Mesendoderm (in vitro differentiated cells): ENCODE measurements around the gene NSUN2.
"Not testable (repeated sequence)": the region's sequence is repeated elsewhere in the genome, so short reads cannot be mapped to it uniquely, and the experiment has no call there.

Source experiments
- DNase-seq: peaks from one replicate; pipeline ENCODE4 v3.0.0; 2013
- H2AK5ac ChIP-seq: 2 replicates; pipeline ENCODE4 v1.6.1; 2013; ENCODE audit warnings: low read length, inconsistent platforms
- H2BK120ac ChIP-seq: 2 replicates; pipeline ENCODE4 v1.6.1; 2013; ENCODE audit warnings: low read depth, mild to moderate bottlenecking, low read length, moderate library complexity, mixed read lengths
- H2BK15ac ChIP-seq: replicated peaks from 2 replicates; pipeline ENCODE4 v1.6.1; 2013; ENCODE audit warnings: low read depth, mild to moderate bottlenecking, moderate library complexity
- H2BK5ac ChIP-seq: 2 replicates; pipeline ENCODE4 v1.6.1; 2013; ENCODE audit warnings: low read length, inconsistent platforms
- H3K18ac ChIP-seq: 2 replicates; pipeline ENCODE4 v1.6.1; 2013; ENCODE audit warnings: mild to moderate bottlenecking, low read length, mixed read lengths
- H3K23ac ChIP-seq: one replicate; pipeline ENCODE4 v1.6.1; 2013; ENCODE audit warnings: low read length
- H3K27ac ChIP-seq: 2 replicates; pipeline ENCODE4 v1.5.1; 2013; ENCODE audit warnings: low read depth, mild to moderate bottlenecking, inconsistent platforms, low read length, moderate library complexity
- H3K27me3 ChIP-seq: 2 replicates; pipeline ENCODE4 v1.6.1; 2013; ENCODE audit warnings: low read length, control low read depth, mild to moderate bottlenecking, inconsistent platforms; ENCODE audit not compliant: insufficient read depth, poor library complexity
- H3K36me3 ChIP-seq: 2 replicates; pipeline ENCODE4 v1.6.1; 2013; ENCODE audit warnings: low read length, inconsistent platforms; ENCODE audit not compliant: control insufficient read depth, insufficient read depth
- H3K4ac ChIP-seq: one replicate; pipeline ENCODE4 v1.6.1; 2013; ENCODE audit warnings: low read depth, mild to moderate bottlenecking, low read length, moderate library complexity
- H3K4me1 ChIP-seq: 2 replicates; pipeline ENCODE4 v1.6.1; 2013; ENCODE audit warnings: low read depth, low read length, inconsistent platforms; ENCODE audit not compliant: control insufficient read depth
- H3K4me2 ChIP-seq: 2 replicates; pipeline ENCODE4 v1.6.1; 2013; ENCODE audit warnings: low read length
- H3K4me3 ChIP-seq: 2 replicates; pipeline ENCODE4 v1.5.1; 2013; ENCODE audit warnings: mild to moderate bottlenecking, low read length
- H3K56ac ChIP-seq: one replicate; pipeline ENCODE4 v1.6.1; 2013; ENCODE audit warnings: low read length
- H3K79me1 ChIP-seq: 2 replicates; pipeline ENCODE4 v1.6.1; 2013; ENCODE audit warnings: low read length, inconsistent platforms
- H3K79me2 ChIP-seq: 2 replicates; pipeline ENCODE4 v1.6.1; 2013; ENCODE audit warnings: mild to moderate bottlenecking, low read length; ENCODE audit not compliant: control insufficient read depth, insufficient read depth
- H3K9ac ChIP-seq: 2 replicates; pipeline ENCODE4 v1.6.1; 2013; ENCODE audit warnings: low read length, inconsistent platforms
- H4K5ac ChIP-seq: one replicate; pipeline ENCODE4 v1.6.1; 2013; ENCODE audit warnings: low read length
- H4K8ac ChIP-seq: one replicate; pipeline ENCODE4 v1.6.1; 2013; ENCODE audit warnings: low read depth, mild to moderate bottlenecking, control low read depth, low read length, moderate library complexity
- WGBS: extraction: QIAGEN DNeasy Blood & Tissue Kit; methylation state at CpG from one replicate; pipeline ENCODE4 v1.1.7; 2013; ENCODE audit warnings: low lambda C conversion rate, missing lambda C conversion rate; ENCODE audit not compliant: insufficient coverage; ENCODE audit errors: extremely low coverage; 5-methylcytosine and 5-hydroxymethylcytosine counted together

NSUN2 gene

DNA sequence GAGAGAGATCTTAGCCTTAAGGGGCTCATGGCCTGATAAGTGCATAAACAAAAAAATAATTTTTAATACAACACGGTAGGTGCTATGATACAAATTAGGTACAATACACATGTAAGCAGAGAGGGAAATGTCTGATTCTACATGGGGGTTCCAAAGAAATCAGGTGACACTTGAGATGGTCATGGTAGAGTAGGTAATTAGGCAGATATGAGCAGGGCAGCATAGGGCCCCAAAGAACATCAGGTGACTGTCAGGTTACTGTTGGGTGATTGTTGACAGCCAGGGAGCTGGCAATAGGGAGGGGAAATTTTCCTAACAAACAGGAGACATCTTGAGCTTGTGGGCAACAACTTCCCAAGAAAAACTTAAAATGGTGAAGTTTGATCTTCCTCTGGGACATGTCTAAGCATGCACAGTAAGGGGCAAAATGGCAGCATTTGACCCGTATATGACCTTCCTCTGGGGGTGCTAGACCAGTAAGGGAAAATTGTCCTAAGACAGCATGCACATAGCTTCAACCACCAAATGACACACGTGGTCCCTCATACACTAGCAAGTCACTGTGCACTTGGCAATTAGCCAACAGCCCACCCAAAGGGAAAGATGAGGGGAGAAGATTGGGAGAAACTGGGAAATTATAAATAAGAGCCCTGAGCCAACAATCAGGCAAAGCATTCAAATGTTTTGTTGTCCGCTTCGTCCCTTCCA is 43.1 kb upstream of the NSUN2 start:
- DNase-seq: no peak
- Histone ChIP-seq H3K4me1 (no peaks in the 10 kb centered on the region), H3K23ac (no peak overlapping the region), H4K5ac (no peak overlapping the region), H3K9ac (no peak overlapping the region), H3K27me3 (no peaks in the 10 kb centered on the region), H2BK5ac (no peak overlapping the region), H3K18ac (no peak overlapping the region), H3K4me3 (no peak overlapping the region), H2AK5ac (no peak overlapping the region), H3K27ac (no peak overlapping the region), H3K79me1 (no peaks in the 10 kb centered on the region), H4K8ac (no peak overlapping the region), H3K36me3 (no peaks in the 10 kb centered on the region), H3K79me2 (no peaks in the 10 kb centered on the region), H2BK120ac (no peak overlapping the region), H3K56ac (no peak overlapping the region), H3K4ac (no peak overlapping the region), H2BK15ac (no peak overlapping the region), H3K4me2 (no peak overlapping the region)
- whole genome bisulfite sequencing: no CpG with 5 or more reads among the region's 5 CpGs

DNA sequence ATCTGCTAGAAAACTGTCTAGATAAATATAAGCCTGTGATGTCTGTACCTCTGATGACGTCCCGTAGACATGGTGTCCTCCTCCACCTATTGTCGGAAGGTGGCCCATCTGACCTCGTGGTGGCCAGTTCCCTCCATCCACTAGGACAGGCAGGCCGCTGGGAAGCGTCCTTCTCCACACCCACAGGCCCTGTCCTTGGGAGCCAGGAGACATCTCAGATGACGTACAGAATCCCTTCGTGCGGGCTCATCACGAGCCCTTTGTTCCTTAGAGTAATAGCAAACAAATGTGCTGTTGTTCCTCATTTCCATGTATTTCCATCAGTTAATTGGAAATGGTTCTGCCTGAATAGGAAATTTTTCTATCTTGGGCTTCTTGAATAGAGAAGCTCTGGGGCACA is 42.0 kb upstream of the NSUN2 start:
- Histone ChIP-seq H3K9ac (no peak overlapping the region), H3K18ac (no peak overlapping the region), H3K4ac (no peak overlapping the region), H3K27ac (no peak overlapping the region), H2AK5ac (no peak overlapping the region), H3K23ac (no peak overlapping the region), H3K4me3 (no peak overlapping the region), H3K56ac (no peak overlapping the region), H4K5ac (no peak overlapping the region), H2BK15ac (no peak overlapping the region), H2BK5ac (no peak overlapping the region), H3K36me3 (peaks cover 2% of the 10 kb centered on the region), H3K4me1 (no peaks in the 10 kb centered on the region), H3K79me1 (no peaks in the 10 kb centered on the region), H2BK120ac (no peak overlapping the region), H3K4me2 (no peak overlapping the region), H3K79me2 (no peaks in the 10 kb centered on the region), H3K27me3 (no peaks in the 10 kb centered on the region), H4K8ac (no peak overlapping the region)
- DNase-seq: no peak
- no CpG with 5 or more reads among the region's 10 CpGs for WGBS

DNA sequence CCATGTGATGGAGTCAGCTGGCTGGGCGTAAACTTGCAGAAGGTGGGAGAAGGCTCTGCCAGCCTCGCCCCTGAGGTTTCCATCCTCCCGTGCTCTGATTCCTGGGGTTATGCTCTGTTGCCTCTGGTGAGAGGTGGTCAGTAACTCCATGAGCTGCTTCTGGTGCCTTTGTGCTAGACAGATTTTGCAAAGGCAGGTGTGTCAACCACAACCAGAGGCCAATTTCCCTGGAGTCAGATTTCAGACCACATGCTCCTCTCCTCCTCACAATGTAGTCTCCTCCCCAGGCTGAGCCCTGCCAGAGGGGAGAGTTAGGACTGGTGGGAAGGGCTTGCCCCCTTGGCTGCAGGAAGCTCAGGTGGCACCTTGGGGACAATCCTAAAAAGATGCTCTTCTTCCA is 41.6 kb upstream of the NSUN2 start:
- H3K27me3 ChIP-seq: no peaks in the 10 kb centered on the region
- DNase-seq: no peak
- H2BK120ac ChIP-seq: no peak overlapping the region
- no peak overlapping the region for H3K23ac ChIP-seq
- peaks cover 2% of the 10 kb centered on the region for H3K36me3 ChIP-seq
- H2BK5ac ChIP-seq: no peak overlapping the region
- H3K18ac ChIP-seq: no peak overlapping the region
- H3K79me1 ChIP-seq: no peaks in the 10 kb centered on the region
- no peak overlapping the region for H3K56ac ChIP-seq
- no peak overlapping the region for H2BK15ac ChIP-seq
- H3K79me2 ChIP-seq: no peaks in the 10 kb centered on the region
- H4K5ac ChIP-seq: no peak overlapping the region
- no peak overlapping the region for H3K4ac ChIP-seq
- H2AK5ac ChIP-seq: no peak overlapping the region
- no peak overlapping the region for H3K27ac ChIP-seq
- no CpG with 5 or more reads among the region's 3 CpGs for WGBS
- H3K9ac ChIP-seq: no peak overlapping the region
- no peaks in the 10 kb centered on the region for H3K4me1 ChIP-seq
- H3K4me3 ChIP-seq: no peak overlapping the region
- no peak overlapping the region for H4K8ac ChIP-seq
- no peak overlapping the region for H3K4me2 ChIP-seq

DNA sequence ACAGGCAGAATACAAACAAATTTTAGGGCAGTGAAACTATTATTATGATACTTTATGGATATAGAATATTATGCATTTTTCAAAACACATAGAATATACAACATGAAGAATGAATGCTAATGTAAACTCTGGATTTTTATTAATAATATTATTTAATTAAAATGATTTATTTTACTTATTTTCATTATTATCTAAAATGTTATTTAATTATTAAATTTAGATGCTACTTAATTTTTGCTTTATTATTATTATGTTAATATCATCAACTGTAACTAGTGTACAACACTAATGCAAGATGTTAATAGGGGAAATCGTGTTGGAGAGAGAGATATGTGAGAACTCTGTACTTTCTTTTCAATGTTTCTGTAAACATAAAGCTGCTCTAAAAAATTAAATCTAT is 41.1 kb upstream of the NSUN2 start:
- H3K4me2 ChIP-seq: no peak overlapping the region
- H3K4me1 ChIP-seq: no peaks in the 10 kb centered on the region
- H3K23ac ChIP-seq: no peak overlapping the region
- H4K5ac ChIP-seq: no peak overlapping the region
- H3K56ac ChIP-seq: no peak overlapping the region
- H3K18ac ChIP-seq: no peak overlapping the region
- WGBS: no CpG with 5 or more reads among the region's 1 CpG
- H3K79me1 ChIP-seq: no peaks in the 10 kb centered on the region
- no peak overlapping the region for H3K9ac ChIP-seq
- H2BK120ac ChIP-seq: no peak overlapping the region
- no peak overlapping the region for H3K4me3 ChIP-seq
- no peak for DNase-seq
- H3K27ac ChIP-seq: no peak overlapping the region
- no peak overlapping the region for H2BK5ac ChIP-seq
- H4K8ac ChIP-seq: no peak overlapping the region
- peaks cover 2% of the 10 kb centered on the region for H3K36me3 ChIP-seq
- no peak overlapping the region for H2AK5ac ChIP-seq
- no peak overlapping the region for H2BK15ac ChIP-seq
- no peaks in the 10 kb centered on the region for H3K27me3 ChIP-seq
- H3K79me2 ChIP-seq: no peaks in the 10 kb centered on the region
- H3K4ac ChIP-seq: no peak overlapping the region

DNA sequence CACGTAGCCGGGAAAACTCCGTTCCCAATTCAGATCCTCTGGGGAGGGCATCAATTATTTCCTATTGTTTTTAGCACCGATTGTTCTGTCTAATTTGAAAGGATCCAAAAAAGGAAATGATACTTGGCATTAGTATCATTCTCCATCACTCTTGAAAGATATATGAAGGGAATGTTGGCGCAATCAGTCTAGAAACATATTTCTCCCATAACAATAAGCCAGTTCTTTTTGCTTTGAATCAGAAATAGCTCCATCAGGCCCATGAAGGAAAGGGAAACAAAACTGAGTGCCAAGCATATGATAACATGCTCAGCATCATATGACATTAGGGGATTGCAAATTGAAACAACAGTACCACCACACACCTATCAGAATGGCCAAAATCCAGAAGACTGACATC is 40.2 kb upstream of the NSUN2 start:
- H2BK15ac ChIP-seq: no peak overlapping the region
- H3K27me3 ChIP-seq: no peaks in the 10 kb centered on the region
- H3K27ac ChIP-seq: no peak overlapping the region
- no peak overlapping the region for H3K18ac ChIP-seq
- H3K4ac ChIP-seq: no peak overlapping the region
- H2BK120ac ChIP-seq: no peak overlapping the region
- no peak overlapping the region for H4K5ac ChIP-seq
- no peak overlapping the region for H3K23ac ChIP-seq
- no peak overlapping the region for H3K56ac ChIP-seq
- no peak overlapping the region for H4K8ac ChIP-seq
- no peak overlapping the region for H2BK5ac ChIP-seq
- no peaks in the 10 kb centered on the region for H3K79me2 ChIP-seq
- H3K9ac ChIP-seq: no peak overlapping the region
- no peak for DNase-seq
- H3K4me1 ChIP-seq: no peaks in the 10 kb centered on the region
- no peaks in the 10 kb centered on the region for H3K79me1 ChIP-seq
- no peak overlapping the region for H3K4me2 ChIP-seq
- H2AK5ac ChIP-seq: no peak overlapping the region
- no peak overlapping the region for H3K4me3 ChIP-seq
- no CpG with 5 or more reads among the region's 5 CpGs for WGBS
- H3K36me3 ChIP-seq: peaks cover 2% of the 10 kb centered on the region

DNA sequence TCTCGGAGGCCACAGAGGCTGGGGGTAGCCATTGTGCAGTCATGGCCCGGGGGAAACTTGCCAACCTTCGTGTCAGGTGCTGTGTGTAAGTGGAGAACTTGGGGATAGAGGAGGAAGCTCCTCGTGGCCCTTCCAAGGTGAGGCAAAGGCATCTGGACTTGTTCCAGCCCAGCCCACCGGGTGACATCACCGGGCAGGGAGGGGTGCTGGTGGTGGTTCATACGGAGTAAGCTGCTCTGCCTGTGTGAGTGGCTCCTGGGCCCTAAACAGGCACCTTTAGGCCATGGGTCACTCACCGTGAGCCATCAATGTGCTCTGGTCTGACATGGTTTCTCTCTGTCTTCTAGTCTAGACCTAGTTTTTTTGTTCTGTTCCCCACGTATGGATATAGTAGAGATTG is 35.9 kb upstream of the NSUN2 start:
- not testable (repeated sequence) for H4K5ac ChIP-seq, H3K4ac ChIP-seq, H3K56ac ChIP-seq, H3K9ac ChIP-seq, H3K36me3 ChIP-seq, H3K4me1 ChIP-seq, H3K23ac ChIP-seq, H2BK120ac ChIP-seq, H4K8ac ChIP-seq, H3K18ac ChIP-seq, H3K27ac ChIP-seq, H3K79me1 ChIP-seq, H2AK5ac ChIP-seq, H2BK5ac ChIP-seq, H3K4me3 ChIP-seq, H3K27me3 ChIP-seq, DNase-seq, H3K4me2 ChIP-seq, H2BK15ac ChIP-seq, H3K79me2 ChIP-seq
- WGBS: no CpG with 5 or more reads among the region's 9 CpGs
